ENCODE measurements around the gene SLC22A16.
"Not testable (repeated sequence)": the region's sequence is repeated elsewhere in the genome, so short reads cannot be mapped to it uniquely, and the experiment has no call there.

SLC22A16 gene

DNA sequence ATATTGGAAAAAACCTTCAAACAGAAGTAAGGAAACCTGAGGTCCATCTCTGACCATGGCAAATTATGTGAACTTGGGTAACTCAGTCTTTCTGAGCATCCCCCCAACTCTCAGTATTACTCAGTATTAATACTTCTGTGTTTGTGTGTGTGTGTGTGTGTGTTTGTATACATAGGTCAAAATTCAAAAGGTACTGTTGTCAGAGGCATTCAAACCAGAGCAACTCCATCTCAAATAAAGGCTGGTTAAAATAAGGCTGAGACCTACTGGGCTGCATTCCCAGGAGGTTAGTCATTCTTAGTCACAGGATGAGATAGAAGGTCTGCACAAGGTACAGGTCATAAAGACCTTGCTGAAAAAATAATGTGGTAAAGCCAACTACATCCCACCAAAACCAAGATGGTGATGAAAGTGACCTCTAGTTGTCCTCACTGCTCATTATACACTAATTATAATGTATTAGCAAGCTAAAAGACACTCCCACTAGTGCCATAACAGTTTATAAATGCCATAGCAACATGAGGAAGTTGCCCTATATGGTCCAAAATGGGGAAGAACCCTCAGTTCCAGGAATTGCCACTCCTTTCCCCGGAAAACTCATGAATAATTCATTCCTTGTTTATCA lies 33.3 kb upstream of the SLC22A16 start:
- TF ChIP-seq, protein P1, sequence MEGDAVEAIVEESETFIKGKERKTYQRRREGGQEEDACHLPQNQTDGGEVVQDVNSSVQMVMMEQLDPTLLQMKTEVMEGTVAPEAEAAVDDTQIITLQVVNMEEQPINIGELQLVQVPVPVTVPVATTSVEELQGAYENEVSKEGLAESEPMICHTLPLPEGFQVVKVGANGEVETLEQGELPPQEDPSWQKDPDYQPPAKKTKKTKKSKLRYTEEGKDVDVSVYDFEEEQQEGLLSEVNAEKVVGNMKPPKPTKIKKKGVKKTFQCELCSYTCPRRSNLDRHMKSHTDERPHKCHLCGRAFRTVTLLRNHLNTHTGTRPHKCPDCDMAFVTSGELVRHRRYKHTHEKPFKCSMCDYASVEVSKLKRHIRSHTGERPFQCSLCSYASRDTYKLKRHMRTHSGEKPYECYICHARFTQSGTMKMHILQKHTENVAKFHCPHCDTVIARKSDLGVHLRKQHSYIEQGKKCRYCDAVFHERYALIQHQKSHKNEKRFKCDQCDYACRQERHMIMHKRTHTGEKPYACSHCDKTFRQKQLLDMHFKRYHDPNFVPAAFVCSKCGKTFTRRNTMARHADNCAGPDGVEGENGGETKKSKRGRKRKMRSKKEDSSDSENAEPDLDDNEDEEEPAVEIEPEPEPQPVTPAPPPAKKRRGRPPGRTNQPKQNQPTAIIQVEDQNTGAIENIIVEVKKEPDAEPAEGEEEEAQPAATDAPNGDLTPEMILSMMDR (conservative IDR thresholded peaks at IDR 0.05; ENCODE audit: low read depth, low read length), result no peak
- H3K4me3 ChIP-seq (ENCODE audit: low read length), result no peak overlapping the region
- DNase-seq (ENCODE audit: low read depth), result no peak

DNA sequence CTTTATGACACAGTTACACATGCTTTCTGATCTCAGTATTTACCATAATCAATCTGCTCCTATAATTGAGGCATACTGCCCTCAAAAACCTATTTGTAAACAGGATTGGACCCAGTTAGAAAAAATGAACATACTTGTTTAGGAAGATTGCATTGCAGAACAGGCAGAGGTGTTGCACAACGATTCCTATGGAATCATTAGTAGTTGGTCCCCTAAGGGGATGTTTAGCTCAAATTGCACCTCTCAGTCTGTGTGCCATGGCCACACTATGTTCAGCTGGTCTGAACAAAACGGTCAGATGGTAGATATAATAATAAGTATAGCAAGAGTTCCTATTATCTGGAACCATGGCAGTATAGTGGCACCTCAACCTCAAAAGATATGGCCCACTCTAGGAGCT lies 28.5 kb upstream of the SLC22A16 start:
- H3K4me3 ChIP-seq (ENCODE audit: low read length); DNase-seq (ENCODE audit: low read depth): not testable (repeated sequence)

- DNase-seq (ENCODE audit: low read depth), result no peak
- no peak overlapping the region for H3K4me3 ChIP-seq (ENCODE audit: low read length)
- TF ChIP-seq, protein P1 (conservative IDR thresholded peaks at IDR 0.05; ENCODE audit: low read depth, low read length), result no peak
These were observed 19.5 kb upstream of the SLC22A16 start for GRCh38 chr6:110495949-110496348.

DNA sequence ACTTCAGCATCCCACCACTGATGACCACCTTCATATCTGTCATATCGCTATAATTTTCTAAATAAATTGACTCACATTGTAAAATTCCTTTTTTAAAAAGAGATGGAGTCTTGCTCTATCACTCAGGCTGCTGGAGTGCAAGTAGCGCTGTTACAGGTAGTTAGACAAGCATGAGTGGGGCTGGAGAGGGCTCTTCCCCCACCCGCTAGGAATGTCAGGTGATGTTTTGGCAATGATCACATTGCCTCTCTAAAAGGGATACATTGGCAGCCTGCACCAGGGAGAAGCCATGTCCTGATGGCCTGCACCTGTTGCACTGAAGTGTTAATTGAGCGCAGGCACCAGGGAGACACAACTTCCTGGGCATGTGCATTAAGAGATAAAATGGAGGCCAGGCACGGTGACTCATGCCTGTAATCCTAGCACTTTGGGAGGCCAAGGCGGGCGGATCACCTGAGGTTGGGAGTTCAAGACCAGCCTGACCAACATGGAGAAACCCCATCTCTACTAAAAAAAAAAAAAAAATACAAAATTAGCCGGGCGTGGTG lies 16.9 kb upstream of the SLC22A16 start:
- TF ChIP-seq, protein P1 (conservative IDR thresholded peaks at IDR 0.05; ENCODE audit: low read depth, low read length), result no peak
- DNase-seq (ENCODE audit: low read depth), result no peak
- no peak overlapping the region for H3K4me3 ChIP-seq (ENCODE audit: low read length)

GRCh38 chr6:110492584-110492983 lies 16.2 kb upstream of the SLC22A16 start:
- H3K4me3 ChIP-seq (ENCODE audit: low read length), result no peak overlapping the region
- TF ChIP-seq, protein P1 (conservative IDR thresholded peaks at IDR 0.05; ENCODE audit: low read depth, low read length), result no peak
- DNase-seq (ENCODE audit: low read depth), result no peak

DNA sequence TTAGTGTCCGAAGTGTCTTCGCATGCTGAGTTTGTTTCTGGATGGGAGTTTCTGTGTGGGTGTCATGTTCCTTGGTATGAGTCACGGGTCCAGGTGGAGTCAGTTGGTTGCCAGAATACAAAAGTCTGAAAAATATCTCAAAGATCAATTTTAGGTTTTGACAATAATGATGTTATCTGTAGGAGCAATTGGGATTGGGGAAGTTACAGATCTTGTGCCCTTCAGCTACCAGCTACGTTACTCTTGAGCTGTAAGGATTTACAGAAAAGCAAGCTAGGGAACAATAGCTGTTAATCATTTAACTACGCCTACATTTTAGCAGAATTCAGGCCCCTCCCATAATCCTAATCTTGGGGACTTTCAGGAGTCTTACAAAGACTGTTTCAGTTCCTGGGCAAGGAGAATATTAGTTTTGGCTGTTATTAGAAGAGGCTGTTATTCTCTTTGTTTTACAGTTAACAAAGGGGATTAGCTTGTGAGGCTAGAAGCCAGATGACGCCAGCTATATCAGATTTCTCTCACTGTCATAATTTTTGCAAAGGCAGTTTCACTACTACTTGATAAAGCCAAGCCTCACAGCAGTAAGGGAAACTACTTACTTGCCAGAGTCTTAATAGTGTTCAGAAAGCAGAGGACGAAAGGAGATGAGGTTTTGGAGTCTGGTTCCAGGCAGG lies 15.4 kb upstream of the SLC22A16 start:
- peak; percentile 30 for DNase-seq (ENCODE audit: low read depth)
- TF ChIP-seq, protein P1 (conservative IDR thresholded peaks at IDR 0.05; ENCODE audit: low read depth, low read length), result no peak
- no peak overlapping the region for H3K4me3 ChIP-seq (ENCODE audit: low read length)

DNA sequence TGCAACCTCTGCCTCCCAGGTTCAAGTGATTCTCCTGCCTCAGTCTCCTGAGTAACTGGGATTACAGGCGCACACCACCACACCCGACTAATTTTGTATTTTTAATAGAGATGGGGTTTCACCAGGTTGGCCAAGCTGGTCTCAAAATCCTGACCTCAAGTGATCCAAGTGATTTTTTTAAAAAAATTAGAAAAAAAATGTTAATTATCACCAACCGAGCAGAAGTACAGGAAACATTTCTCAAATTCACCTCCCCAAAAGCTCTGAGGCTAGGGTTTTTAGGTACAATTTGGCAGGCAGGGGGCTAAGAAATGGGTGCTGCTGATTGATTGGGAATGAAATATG lies 14.9 kb upstream of the SLC22A16 start:
- TF ChIP-seq, protein P1 (conservative IDR thresholded peaks at IDR 0.05; ENCODE audit: low read depth, low read length), result no peak
- no peak for DNase-seq (ENCODE audit: low read depth)

More for the DNA sequence above, 14.9 kb upstream of the SLC22A16 start:
- no peak overlapping the region for H3K4me3 ChIP-seq (ENCODE audit: low read length)

All from retinal pigment epithelial cell (primary cell).